Dedifferentiated amniotic fluid mesenchymal stem cell (primary cell): Measurements from ENCODE around the gene C3orf22.
"Not testable (repeated sequence)": the region's sequence is repeated elsewhere in the genome, so short reads cannot be mapped to it uniquely, and the experiment has no call there.

Experiments
- DNase-seq: peaks from one replicate; pipeline ENCODE4 v3.0.0-alpha.2; 2016; ENCODE audit errors: extremely low spot score

Gene C3orf22, protein sequence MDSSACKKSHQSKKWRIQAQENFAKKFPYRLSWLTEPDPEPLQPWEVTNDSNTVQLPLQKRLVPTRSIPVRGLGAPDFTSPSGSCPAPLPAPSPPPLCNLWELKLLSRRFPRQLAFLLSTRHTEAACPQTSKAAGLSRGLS

DNA sequence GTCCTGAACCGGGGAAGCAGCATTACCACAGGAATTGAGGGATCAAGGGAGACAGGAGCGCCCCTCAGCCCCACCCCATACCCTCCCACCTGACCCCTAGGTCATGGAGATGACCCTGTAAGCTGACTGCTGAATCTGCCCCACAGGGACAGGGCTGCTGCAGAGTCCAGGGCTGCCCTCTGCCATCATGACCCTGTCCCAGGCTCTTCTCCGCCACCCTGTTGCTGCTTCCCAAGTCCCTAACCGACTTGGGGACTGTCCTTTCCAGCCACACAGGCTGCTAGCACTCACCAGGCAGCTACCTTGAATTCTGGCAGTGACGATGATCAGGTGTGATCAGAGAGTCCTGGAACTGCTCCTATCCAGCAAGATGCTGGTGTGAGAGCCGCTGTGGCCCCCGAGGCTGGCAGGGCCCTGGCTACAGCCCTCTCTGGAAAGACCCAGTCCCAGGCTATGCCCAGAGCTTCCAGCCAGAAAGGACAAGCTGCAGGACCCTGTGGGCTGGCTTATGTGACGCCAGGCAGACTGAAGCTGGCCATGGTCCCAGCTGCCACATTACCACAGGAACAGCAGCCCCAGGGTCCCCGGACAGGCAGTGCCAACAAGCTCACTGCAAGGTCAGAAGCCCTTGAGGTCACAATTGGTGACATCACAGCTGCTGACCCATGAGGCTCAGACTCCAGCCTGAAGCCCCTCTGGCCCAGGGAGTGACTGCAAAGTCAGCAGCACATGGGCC, at the start of gene C3orf22:
C3orf22 (minus strand) TSS at position 597 of the 736 bp plus-strand sequence. CDS start 5,542 bp downstream, outside the sequence.
- DNase-seq: no peak

DNA sequence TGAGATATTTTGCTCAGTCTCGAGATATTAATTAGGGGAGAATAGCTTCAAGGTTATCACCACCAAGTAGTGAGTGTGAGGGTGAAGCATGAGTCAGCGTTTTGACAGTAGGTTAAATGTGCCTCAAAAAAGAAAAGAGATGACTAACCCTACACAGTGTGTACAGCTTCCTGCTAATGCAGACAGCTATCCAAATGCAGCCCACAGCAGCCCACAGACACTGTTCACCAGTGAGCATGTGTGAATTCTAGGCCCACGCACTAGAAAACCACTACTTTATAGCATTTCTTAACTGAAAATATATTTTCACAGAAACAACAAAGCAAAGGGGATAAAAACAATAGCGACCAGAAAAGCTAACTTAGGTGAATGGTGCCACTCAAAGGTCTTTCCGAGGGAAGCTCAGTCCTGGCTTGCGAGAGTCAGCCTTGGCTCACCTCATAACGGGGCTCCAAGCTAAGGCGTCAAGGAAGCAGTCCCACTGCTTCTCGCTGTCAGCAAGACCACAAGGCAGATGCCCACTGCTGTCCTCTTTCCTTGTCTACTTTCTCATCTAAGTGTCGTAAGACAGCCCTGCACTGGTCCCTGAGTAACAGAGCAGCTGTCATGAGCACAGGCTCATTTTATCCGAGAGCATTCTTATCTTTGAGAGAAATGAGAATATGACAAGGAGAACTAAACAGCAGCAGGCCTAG, 48.6 kb upstream of the C3orf22 start:
- no peak for DNase-seq

DNA sequence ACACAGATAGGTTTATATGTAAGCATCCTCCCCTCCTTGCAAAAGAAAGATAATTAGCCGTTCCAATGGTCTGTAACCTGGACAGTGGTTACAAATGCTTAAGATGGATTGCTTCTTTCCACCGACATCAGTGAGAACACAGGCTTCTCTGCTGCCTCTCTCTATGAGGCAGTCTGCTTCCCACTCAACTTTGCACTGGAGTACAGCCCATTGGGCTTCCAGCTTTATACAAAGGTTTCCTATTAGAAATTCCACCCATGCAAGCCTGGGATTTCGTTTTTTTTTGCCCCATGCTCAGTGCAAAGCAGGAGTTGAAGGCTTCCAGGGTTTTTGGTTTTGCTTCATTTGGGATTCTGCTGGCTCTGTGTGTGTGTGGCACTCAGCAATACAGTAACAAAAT, 47.3 kb upstream of the C3orf22 start:
- no peak for DNase-seq

GRCh38 chr3:126604691-126605090, 46.0 kb upstream of the C3orf22 start:
- no peak for DNase-seq

DNA sequence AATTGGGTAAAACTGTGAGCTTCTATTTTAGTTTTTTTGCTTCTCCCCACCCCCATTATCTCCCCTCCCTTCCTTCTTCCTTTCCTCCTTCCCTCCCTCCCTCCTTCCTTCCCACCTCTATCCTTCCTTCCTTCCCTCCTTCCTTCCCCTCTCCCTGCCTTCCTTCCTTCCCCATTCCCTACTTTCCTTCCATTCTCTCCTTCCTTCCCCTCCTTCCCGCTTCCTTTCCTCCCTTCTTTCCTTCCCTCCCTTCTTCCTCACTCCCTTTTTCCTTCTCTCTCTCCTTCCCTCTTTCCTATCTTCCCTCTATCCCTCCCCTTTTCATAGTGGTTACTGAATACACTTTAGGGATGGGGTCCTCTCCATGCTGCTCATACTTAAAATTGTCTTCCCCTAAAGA, 40.4 kb upstream of the C3orf22 start:
- DNase-seq: no peak

DNA sequence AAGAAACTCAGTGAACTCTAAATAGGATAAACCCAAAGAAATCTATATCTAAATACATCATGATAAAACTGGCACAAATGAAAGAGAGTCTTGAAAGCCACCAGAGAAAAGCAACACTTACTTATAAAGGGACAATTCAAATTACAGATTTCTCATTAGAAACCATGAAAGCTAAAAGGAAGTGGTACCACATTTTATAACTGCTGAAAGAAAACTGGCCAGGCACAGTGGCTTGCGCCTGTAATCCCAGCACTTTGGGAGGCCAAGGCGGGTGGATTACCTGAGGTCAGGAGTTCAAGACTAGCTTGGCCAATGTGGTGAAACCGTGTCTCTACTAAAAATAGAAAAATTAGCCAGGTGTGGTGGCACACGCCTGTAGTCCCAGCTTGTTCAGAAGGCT, 36.7 kb upstream of the C3orf22 start:
- not testable (repeated sequence) for DNase-seq

DNA sequence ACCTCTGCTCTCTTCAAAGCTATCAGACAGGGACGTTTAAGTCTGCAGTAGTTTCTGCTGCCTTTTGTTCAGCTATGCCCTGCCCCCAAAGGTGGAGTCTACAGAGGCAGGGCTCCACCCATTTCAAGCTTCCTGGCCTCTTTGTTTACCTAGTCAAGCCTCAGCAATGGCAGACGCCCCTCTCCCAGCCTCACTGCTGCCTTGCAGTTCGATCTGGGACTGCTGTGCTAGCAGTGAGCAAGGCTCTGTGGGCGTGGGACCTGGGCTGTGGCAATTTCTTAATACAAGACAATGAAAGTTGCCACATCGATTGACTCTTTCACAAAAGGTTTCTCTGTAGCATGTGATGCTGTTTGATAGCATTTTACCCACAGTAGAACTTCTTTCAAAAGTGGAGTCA, 32.8 kb upstream of the C3orf22 start:
- DNase-seq: not testable (repeated sequence)

- no peak for DNase-seq
Observed at GRCh38 chr3:126582311-126582710, 23.6 kb upstream of the C3orf22 start.

DNA sequence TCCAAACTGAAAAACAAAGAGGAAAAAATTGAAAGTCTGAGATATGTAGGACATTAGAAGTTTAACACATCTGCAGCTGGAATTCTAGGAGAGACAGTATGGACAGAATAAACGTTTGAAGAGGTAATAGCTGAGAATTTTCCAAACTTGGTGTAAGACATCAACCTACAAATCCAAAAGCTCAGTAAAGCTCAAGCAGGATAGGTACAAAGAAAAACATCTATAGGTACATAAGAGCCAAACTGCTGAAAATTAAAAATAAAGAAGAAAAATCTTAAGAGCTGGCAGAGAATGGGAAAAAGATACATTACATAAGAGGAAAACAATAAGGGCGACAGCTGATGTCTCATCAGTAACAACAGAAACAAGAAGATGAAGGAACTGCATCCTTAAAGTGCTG, 22.8 kb upstream of the C3orf22 start:
- no peak for DNase-seq

GRCh38 chr3:126580746-126581145, 22.0 kb upstream of the C3orf22 start:
- DNase-seq: no peak

DNA sequence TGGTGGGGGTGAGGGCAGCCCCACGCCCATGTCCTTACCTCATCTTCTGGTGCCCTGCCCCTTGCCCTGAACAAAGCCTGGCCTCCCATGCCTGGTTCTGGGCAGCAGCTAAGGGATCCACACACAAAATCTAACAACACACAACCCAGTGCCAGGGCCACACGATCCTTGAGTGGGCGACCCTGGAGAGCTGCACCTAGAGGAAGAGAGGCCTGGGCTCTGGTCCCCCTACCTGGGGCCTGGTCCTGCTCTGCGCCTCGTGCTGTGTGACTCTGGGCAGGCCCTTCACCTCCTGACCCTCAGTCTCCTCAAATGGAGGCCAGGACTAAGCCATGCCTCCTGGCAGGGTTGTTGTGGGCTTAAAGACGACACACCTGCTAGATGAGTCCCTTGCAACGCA, 20.0 kb upstream of the C3orf22 start:
- DNase-seq: no peak

DNA sequence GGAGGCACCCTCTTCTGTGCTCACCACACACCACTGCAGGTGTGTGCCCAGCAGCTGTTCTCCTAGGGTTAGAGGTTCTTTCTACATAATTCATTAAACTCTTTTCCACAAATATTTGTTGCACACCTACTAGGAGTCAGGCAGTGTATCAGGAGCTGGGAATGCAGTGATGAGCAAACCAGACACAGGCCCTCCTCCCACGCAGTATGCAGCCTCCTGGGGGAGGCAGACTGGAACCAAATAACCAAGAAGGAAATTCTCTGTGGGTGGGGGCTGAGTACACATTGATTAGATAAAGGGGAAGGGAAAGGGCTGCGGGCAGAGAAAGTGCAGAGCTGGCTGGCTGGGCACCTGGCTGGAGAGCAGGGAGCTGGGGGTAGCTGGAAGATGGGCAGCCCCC, 18.5 kb upstream of the C3orf22 start:
- no peak for DNase-seq

DNA sequence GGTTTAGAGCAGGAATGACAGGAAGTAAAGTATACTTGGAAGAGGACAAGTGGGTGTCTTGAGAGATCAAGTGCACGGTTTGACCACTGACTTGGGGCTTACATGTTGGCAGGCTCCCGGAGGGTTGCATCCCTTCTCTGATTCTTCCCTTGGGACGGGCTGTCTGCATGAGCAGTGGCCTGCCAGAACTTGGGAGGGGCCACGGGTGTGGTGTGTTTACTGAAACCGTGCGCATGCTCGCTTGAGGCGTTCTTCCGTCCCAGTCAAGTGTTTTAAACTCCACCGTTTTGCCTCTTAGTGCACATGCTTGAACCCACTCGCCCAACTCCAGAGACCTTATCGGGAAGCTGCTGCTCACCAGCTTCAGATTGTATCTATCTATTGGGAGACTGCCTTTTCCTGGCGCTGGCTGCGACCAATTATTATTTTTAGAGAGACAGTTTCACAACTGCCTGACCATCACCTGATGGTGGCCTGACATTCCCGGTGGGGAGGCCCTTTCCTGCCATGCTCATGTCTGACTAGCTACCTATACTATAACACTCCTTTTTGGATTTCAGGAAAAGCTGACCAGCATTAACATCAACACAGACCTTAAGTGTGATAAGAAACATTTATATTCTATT, 14.9 kb upstream of the C3orf22 start:
- DNase-seq: no peak

GRCh38 chr3:126571078-126571477, 12.3 kb upstream of the C3orf22 start:
- DNase-seq: no peak

DNA sequence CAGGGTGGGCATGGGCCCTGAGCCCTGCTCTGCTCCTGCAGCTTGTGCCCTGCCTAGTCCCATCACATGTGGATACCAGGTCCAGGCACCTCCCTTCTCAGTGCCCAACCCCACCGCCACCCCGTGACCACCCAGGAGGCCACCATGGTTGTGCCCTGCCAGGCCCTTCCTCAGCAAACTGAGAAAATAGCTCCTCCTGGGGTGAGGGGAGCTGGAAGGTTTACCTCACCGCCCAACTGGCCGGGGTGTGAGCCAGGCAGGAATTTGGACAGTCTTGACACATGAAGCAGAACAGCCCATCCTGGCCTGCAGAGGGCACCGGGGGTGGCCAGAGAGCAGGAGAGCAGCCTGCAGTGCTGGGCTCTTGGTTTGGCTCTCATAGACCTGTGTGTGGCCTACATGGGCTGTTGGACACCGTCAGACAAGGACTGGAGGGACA, 11.4 kb upstream of the C3orf22 start:
- DNase-seq: no peak

GRCh38 chr3:126569390-126569975, 10.8 kb upstream of the C3orf22 start:
- no peak for DNase-seq

- no peak for DNase-seq
Observed at GRCh38 chr3:126568776-126569342, 10.1 kb upstream of the C3orf22 start.

DNA sequence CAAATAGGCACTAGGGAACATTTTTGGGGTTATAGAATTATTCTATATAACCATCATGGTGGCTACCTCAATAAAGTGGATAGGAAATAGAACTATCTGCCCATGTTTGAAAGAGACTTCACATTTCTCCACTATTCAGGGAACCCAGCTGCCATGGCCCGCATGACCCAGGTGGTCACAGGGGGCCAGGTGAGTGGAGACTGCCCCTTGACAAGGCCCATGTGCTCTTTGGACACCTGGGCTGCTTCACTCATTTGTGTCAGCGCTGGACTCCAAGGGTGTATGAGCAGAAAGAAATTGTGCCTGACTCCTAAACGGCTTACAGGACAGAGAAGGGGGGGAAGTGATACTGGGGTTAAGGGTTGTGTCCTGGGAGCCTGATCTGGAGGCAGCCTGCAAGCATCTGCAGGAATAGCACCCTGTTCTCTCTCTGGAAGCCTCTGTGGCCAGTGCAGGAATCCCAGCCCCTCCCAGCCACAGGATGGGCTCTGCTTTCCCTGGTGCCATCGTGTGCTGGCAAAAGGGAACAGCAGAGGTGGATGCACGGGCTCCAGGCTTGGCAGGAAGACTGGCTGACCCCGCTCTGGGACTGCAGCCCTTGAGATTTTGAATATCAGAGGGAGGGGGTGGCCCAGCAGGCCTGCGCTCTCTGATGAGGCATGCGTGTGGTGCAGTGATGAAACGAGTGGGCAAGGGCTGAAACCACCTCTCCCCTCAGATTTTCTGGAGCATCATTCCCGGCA, 9.1 kb upstream of the C3orf22 start:
- no peak for DNase-seq

GRCh38 chr3:126562737-126563276, 4.1 kb upstream of the C3orf22 start:
- DNase-seq: no peak

- DNase-seq: no peak
Observed at GRCh38 chr3:126557761-126558160, 971 bp downstream of the C3orf22 start.

DNA sequence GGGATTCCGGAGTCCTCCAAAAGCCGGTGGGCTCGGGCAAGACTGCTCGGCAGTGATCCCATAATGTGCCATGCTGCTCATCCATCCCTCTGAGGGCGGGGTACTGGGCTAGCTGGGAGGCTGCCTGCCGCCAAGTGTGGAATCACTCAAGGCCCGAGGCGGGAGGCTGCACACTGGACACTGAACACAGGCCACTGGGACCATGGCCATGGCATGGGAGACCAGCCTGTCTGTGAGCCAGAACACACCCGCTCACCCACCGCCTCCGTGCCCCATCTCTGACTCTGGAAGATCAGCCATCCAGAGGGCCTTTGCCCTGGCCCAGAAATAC, 1.4 kb downstream of the C3orf22 start:
- no peak for DNase-seq
